BLaER1 treated with 17β-estradiol and CSF1 and Interleukin-3, amounts not matched to agents 10 nM and 100 nM (cell line): ENCODE data around the gene RHOA.
"Not testable (repeated sequence)": the region's sequence is repeated elsewhere in the genome, so short reads cannot be mapped to it uniquely, and the experiment has no call there.

Experiments used
- H3K27ac ChIP-seq, 11 experiments: shearing (Covaris generic); formaldehyde crosslinking; 2 replicates each; pipeline ENCODE4 v1.8.1; 2022
- H3K27me3 ChIP-seq, 11 experiments: shearing (Covaris generic); formaldehyde crosslinking; 2 replicates each; pipeline ENCODE4 v1.8.1; 2022
- H3K36me3 ChIP-seq, 11 experiments: shearing (Covaris generic); formaldehyde crosslinking; 2 replicates each; pipeline ENCODE4 v1.8.1; 2022
- H3K4me1 ChIP-seq, 10 experiments: shearing (Covaris generic); formaldehyde crosslinking; 2 replicates each; pipeline ENCODE4 v1.8.1; 2022
- H3K4me2 ChIP-seq, 11 experiments: shearing (Covaris generic); formaldehyde crosslinking; 2 replicates each; pipeline ENCODE4 v1.8.1; 2022
- H3K4me3 ChIP-seq, 10 experiments: shearing (Covaris generic); formaldehyde crosslinking; 2 replicates each; pipeline ENCODE4 v1.8.1; 2022
- H3K9ac ChIP-seq, 11 experiments: shearing (Covaris generic); formaldehyde crosslinking; 2 replicates each; pipeline ENCODE4 v1.8.1; 2022
- H3K9me3 ChIP-seq, 11 experiments: shearing (Covaris generic); formaldehyde crosslinking; replicated peaks in 1 of 11; 2 replicates each; pipeline ENCODE4 v1.8.1; 2022
- H4K20me1 ChIP-seq, 11 experiments: shearing (Covaris generic); formaldehyde crosslinking; 2 replicates each; pipeline ENCODE4 v1.8.1; 2022
- Cebpa-rat ChIP-seq, 11 experiments: shearing (Covaris generic); IDR thresholded peaks; 2 replicates each; pipeline ENCODE4 v1.8.1; 2022

RHOA gene

DNA sequence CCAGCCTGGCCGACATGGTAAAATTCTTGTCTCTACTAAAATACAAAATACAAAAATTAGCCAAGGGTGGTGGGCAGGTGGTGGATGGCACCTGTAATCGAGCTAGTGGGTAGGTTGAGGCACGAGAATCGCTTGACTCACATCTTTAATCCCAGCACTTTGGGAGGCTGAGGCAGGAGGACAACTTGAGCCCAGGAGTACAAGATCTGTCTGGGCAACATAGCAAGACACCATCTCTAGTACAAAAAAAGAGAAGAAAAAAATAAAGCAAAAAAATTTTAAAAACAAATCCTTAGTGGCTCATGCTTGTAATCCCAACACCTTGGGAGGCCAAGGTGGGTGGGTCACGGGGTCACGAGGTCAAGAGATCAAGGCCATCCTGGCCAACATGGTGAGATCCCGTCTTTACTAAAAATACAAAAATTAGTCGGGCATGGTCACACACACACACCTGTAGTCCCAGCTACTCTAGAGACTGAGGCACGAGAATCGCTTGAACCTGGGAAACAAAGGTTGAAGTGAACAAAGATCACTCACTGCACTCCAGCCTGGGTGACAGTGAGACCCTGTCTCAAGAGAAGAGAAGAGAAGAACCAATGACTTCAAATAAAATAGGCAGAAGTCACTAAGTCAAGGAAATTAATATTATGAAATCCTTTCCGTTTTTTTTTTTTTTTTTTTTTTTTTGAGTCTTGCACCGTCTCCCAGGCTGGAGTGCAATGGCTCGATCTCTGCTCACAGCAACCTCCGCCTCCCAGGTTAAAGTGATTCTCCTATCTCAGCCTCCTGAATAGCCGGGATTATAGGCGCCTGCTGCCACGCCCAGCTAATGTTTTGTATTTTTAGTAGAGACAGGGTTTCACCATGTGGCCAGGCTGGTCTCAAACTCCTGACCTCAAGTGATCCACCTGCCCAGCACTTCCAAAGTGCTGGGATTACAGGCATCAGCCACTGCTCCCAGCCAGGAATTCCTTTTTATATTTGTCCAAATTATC, 4.9 kb downstream of the RHOA start:
- Histone ChIP-seq H3K4me3 (0 out of 20 replicates have a peak overlapping the region, but pooled peaks of 1 of the 10 experiments have one; percentile 4), H3K9me3 (peaks cover 0 to 9% (median 0%) of the 10 kb centered on the region in 11 experiments; a peak in 3 of 22 replicates), H3K4me1 (peaks cover 48 to 83% (median 59%) of the 10 kb centered on the region in 10 experiments), H3K4me2 (peak overlapping the region; percentile 42 to 98 (median 68)), H3K27ac (peak overlapping the region in 4 of 11 experiments; percentile 7 to 35 (median 26); a peak in 3 of 22 replicates), H3K9ac (peak overlapping the region in 8 of 11 experiments; percentile 11 to 61 (median 30); a peak in 10 of 22 replicates), H3K27me3 (no peaks in the 10 kb centered on the region), H4K20me1 (peaks cover 94 to 98% (median 97%) of the 10 kb centered on the region in 11 experiments), H3K36me3 (peaks cover 22 to 58% (median 50%) of the 10 kb centered on the region in 11 experiments)
- no peak for TF ChIP-seq Cebpa-rat (IDR thresholded peaks at IDR 0.05)

DNA sequence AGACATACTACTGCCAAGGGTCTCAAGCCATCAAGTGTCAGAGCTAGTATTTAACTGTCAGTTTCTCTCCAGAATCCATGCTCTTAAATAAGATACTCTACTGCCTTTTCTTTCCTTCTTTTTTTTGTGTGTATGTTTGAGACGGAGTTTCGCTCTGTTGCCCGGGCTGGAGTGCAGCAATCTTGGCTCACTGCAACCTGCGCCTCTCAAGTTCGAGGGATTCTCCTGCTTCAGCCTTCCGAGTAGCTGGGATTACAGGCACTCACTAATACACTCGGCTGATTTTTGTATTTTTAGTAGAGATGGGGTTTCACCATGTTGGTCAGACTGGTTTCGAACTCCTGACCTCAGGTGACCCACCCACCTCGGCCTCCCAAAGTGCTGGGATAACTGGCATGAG, 6.2 kb downstream of the RHOA start:
- H3K27ac ChIP-seq: peak overlapping the region in 2 of 11 experiments; percentile 2 to 20; a peak in 1 of 22 replicates
- H3K27me3 ChIP-seq, H3K4me3 ChIP-seq, H3K9me3 ChIP-seq: not testable (repeated sequence)
- H3K4me2 ChIP-seq: peak overlapping the region; percentile 18 to 97 (median 60); a peak in 20 of 22 replicates
- peaks cover 57 to 96% (median 70%) of the 10 kb centered on the region in 10 experiments for H3K4me1 ChIP-seq
- peaks cover 100% of the 10 kb centered on the region in 11 experiments for H4K20me1 ChIP-seq
- peaks cover 25 to 69% (median 60%) of the 10 kb centered on the region in 11 experiments for H3K36me3 ChIP-seq
- peak overlapping the region in 5 of 11 experiments; percentile 9 to 44 (median 20); a peak in 4 of 22 replicates for H3K9ac ChIP-seq

DNA sequence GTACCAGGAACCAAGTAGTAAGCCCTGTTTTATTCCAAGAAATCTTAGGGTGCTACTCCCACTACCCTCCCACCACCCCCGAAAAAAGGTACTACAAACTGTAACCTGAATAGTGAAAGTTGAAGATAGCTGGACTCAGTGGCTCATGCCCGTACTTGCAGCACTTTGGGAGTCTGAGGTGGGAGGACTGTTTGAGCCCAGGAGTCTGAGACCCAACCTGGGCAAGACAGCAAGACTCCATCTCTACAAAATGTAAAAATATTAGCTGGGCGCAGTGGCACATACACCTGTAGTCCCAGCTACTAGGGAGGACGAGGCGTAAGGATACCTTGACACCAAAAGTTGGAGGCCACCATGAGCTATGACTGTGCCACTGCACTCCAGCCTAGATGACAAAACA, 7.9 kb downstream of the RHOA start:
- H3K9ac ChIP-seq: no peak overlapping the region; a peak in 1 of 22 replicates
- H3K4me1 ChIP-seq: peaks cover 56 to 99% (median 72%) of the 10 kb centered on the region in 10 experiments
- peaks cover 100% of the 10 kb centered on the region in 11 experiments for H4K20me1 ChIP-seq
- H3K4me3 ChIP-seq: no peak overlapping the region
- no peaks in the 10 kb centered on the region for H3K27me3 ChIP-seq
- H3K4me2 ChIP-seq: peak overlapping the region in 5 of 11 experiments; percentile 5 to 44 (median 20); a peak in 6 of 22 replicates
- no peak for TF ChIP-seq Cebpa-rat (IDR thresholded peaks at IDR 0.05)
- peaks cover 0 to 9% (median 0%) of the 10 kb centered on the region in 11 experiments; a peak in 3 of 22 replicates for H3K9me3 ChIP-seq
- H3K36me3 ChIP-seq: peaks cover 29 to 86% (median 69%) of the 10 kb centered on the region in 11 experiments
- no peak overlapping the region for H3K27ac ChIP-seq

DNA sequence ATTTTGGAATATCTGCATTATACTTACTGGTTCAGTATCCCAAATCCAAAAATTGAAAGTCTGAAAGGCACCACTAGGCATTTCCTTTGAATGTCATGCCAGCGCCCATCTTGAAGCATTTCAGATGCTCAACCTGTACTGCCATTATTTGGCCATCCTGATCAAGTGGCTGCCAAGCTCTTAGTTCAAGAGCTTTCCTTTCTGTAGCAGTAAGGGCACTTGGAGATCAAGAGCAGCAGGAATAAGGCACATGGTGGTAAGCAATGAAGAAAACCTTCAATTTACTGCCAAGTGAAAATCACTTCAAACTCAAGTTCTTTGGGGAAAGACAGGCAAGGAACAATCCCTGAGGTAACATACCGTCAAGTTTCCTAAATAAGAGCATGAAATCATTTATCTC, 10.0 kb downstream of the RHOA start:
- no peak for TF ChIP-seq Cebpa-rat (IDR thresholded peaks at IDR 0.05)
- Histone ChIP-seq H3K36me3 (peaks cover 40 to 100% (median 84%) of the 10 kb centered on the region in 11 experiments), H3K4me2 (peak overlapping the region in 10 of 11 experiments; percentile 9 to 72 (median 40); a peak in 12 of 22 replicates), H3K27ac (no peak overlapping the region; a peak in 1 of 22 replicates), H3K9me3 (peaks cover 0 to 9% (median 0%) of the 10 kb centered on the region in 11 experiments; a peak in 3 of 22 replicates), H4K20me1 (peaks cover 100% of the 10 kb centered on the region in 11 experiments), H3K9ac (no peak overlapping the region), H3K27me3 (no peaks in the 10 kb centered on the region), H3K4me1 (peaks cover 54 to 99% (median 70%) of the 10 kb centered on the region in 10 experiments), H3K4me3 (no peak overlapping the region)

DNA sequence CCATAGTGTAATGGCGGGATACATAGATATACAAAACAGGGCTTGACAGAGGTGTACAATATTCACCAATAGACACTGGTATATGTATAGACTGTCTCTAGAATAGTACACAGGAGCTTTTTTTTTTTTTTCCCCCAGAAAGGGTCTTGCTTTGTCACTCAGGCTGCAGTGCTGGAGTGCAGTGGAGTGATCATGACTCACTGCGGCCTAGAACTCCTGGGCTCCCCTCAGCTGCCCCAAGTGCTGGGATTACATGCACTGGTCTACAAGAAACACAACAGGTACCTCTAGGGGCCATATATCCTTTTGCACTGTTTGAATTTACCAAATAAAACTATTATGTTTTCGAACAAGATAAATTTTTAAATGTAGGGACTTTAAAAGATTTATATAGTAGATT, 12.3 kb downstream of the RHOA start:
- no peaks in the 10 kb centered on the region for H3K27me3 ChIP-seq
- H3K27ac ChIP-seq: no peak overlapping the region; a peak in 1 of 22 replicates
- peaks cover 100% of the 10 kb centered on the region in 11 experiments for H4K20me1 ChIP-seq
- no peak overlapping the region for H3K4me3 ChIP-seq
- H3K4me1 ChIP-seq: peaks cover 51 to 92% (median 65%) of the 10 kb centered on the region in 10 experiments
- peak overlapping the region in 1 of 11 experiments; percentile 42; a peak in 1 of 22 replicates for H3K9ac ChIP-seq
- H3K9me3 ChIP-seq: peaks cover 0 to 9% (median 0%) of the 10 kb centered on the region in 11 experiments; a peak in 3 of 22 replicates
- H3K36me3 ChIP-seq: peaks cover 57 to 100% (median 92%) of the 10 kb centered on the region in 11 experiments
- peak overlapping the region in 9 of 11 experiments; percentile 4 to 72 (median 49); a peak in 10 of 22 replicates for H3K4me2 ChIP-seq
- TF ChIP-seq Cebpa-rat (IDR thresholded peaks at IDR 0.05): no peak

DNA sequence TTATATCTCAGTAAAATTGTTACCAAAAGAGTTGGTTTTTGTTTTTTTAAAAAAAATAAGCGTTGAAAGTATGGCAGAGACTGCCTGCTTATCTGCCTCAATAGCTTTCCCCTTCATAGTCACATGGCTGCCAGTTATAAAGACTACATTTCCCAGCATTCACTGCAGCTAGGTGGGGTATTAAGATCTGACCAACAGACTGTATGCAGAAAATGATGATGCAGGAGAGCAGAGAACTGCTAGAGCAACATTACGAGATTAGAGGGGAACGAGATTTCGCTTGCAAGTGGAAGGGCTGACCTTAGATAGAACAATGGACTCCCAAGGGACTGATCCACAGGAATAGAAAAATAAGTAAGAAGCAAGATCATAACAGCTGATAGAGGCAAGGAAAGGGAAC, 14.3 kb downstream of the RHOA start:
- Histone ChIP-seq H3K27ac (peak overlapping the region in 2 of 11 experiments; percentile 3 to 34; a peak in 2 of 22 replicates), H3K9me3 (no peaks in the 10 kb centered on the region), H3K4me3 (no peak overlapping the region), H3K4me1 (peaks cover 51 to 86% (median 62%) of the 10 kb centered on the region in 10 experiments), H3K27me3 (no peaks in the 10 kb centered on the region), H3K4me2 (peak overlapping the region; percentile 16 to 54 (median 39); a peak in 19 of 22 replicates), H3K9ac (no peak overlapping the region; a peak in 1 of 22 replicates), H3K36me3 (peaks cover 53 to 98% (median 88%) of the 10 kb centered on the region in 11 experiments), H4K20me1 (peaks cover 98 to 100% (median 100%) of the 10 kb centered on the region in 11 experiments)
- no peak for TF ChIP-seq Cebpa-rat (IDR thresholded peaks at IDR 0.05)

DNA sequence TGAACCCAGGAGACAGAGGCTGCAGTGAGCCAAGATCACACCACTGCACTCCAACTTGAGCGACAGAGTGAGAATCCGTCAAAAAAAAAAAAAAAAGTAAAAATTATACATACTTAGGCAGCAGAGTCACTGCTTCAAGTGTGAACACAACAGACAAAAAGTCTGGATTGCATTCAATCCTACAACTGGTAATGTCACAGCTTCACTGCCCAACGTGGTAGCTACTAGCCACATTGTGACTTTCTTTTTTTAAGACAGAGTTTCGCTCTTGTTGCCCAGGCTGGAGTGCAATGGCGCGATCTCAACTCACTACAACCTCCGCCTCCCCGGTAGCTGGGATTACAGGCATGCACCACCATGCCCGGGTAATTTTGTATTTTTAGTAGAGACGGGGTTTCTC, 20.5 kb downstream of the RHOA start:
- not testable (repeated sequence) for H3K27me3 ChIP-seq, H3K4me3 ChIP-seq, H3K9ac ChIP-seq, H3K4me2 ChIP-seq, H3K9me3 ChIP-seq, H3K27ac ChIP-seq
- Histone ChIP-seq H4K20me1 (peaks cover 98 to 100% (median 100%) of the 10 kb centered on the region in 11 experiments), H3K4me1 (peaks cover 37 to 69% (median 42%) of the 10 kb centered on the region in 10 experiments), H3K36me3 (peaks cover 43 to 90% (median 81%) of the 10 kb centered on the region in 11 experiments)

DNA sequence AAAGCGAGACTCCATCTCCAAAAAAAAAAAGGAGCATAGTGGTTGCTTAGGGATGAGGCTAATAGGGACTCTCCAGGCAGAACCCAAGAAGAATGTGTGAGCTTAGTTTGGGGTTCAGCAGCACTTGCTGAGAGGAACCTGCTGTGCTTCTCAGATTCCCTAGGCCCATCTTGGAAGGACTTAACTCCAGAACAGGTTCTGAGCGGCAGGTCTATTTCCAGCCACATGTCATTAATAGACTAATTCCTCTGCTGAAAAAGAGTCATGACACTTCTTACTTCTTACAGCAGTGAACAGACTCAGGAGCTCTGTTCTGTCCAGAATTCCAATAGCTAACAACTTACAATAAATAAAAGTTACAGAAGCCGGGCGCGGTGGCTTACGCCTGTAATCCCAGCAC, 22.5 kb downstream of the RHOA start:
- Histone ChIP-seq H3K4me3 (no peak overlapping the region), H3K4me1 (peaks cover 41 to 76% (median 51%) of the 10 kb centered on the region in 10 experiments), H3K27me3 (no peaks in the 10 kb centered on the region), H3K36me3 (peaks cover 28 to 82% (median 66%) of the 10 kb centered on the region in 11 experiments), H4K20me1 (peaks cover 96 to 100% (median 100%) of the 10 kb centered on the region in 11 experiments), H3K9me3 (no peaks in the 10 kb centered on the region), H3K27ac (0 out of 22 replicates have a peak overlapping the region, but pooled peaks of 1 of the 11 experiments have one; percentile 3), H3K9ac (peak overlapping the region in 1 of 11 experiments; percentile 13; a peak in 1 of 22 replicates), H3K4me2 (peak overlapping the region in 4 of 11 experiments; percentile 11 to 89 (median 84); a peak in 8 of 22 replicates)
- no peak for TF ChIP-seq Cebpa-rat (IDR thresholded peaks at IDR 0.05)
